NCI-H526 treated with DMSO at 0.1 percent for 48 hours (cell line): Measurements from ENCODE around the gene UCN3.
A peak's percentile ranks its signal among the peaks of the same experiment; 100 is the strongest.

Experiments
- DNase-seq: peaks from one replicate; lab custom pipeline; 2025; lab: John Stamatoyannopoulos, UW

The UCN3 gene

GRCh38 chr10:5364890-5365338 is at the start of gene UCN3:
Gene UCN3, plus strand, starts transcription at chr10:5364966. Its CDS starts 8,755 bp downstream, at chr10:5373721.
- DNase-seq = no peak

GRCh38 chr10:5317547-5318107 is 47.1 kb upstream of the UCN3 start:
- no peak for DNase-seq

GRCh38 chr10:5318148-5318547 is 46.6 kb upstream of the UCN3 start:
- no peak for DNase-seq

- DNase-seq = no peak
These were observed 44.9 kb upstream of the UCN3 start for GRCh38 chr10:5319863-5320262.

GRCh38 chr10:5321273-5321672 is 43.5 kb upstream of the UCN3 start:
- DNase-seq = no peak

GRCh38 chr10:5323446-5323845 is 41.3 kb upstream of the UCN3 start:
- no peak for DNase-seq

GRCh38 chr10:5325076-5325475 is 39.7 kb upstream of the UCN3 start:
- no peak for DNase-seq

- no peak for DNase-seq
These were observed 30.4 kb upstream of the UCN3 start for GRCh38 chr10:5334196-5334880.

- DNase-seq = no peak
These were observed 26.8 kb upstream of the UCN3 start for GRCh38 chr10:5338010-5338409.

- DNase-seq = no peak
These were observed 21.7 kb upstream of the UCN3 start for GRCh38 chr10:5343092-5343491.

GRCh38 chr10:5343561-5343960 is 21.2 kb upstream of the UCN3 start:
- DNase-seq = no peak

GRCh38 chr10:5343979-5344378 is 20.8 kb upstream of the UCN3 start:
- DNase-seq = no peak

GRCh38 chr10:5344746-5345145 is 20.0 kb upstream of the UCN3 start:
- no peak for DNase-seq

- DNase-seq = no peak
These were observed 17.9 kb upstream of the UCN3 start for GRCh38 chr10:5346881-5347280.

GRCh38 chr10:5349362-5349761 is 15.4 kb upstream of the UCN3 start:
- no peak for DNase-seq

GRCh38 chr10:5354068-5354467 is 10.7 kb upstream of the UCN3 start:
- DNase-seq = no peak

GRCh38 chr10:5355594-5356301 is 9.0 kb upstream of the UCN3 start:
- no peak for DNase-seq

- DNase-seq = no peak
These were observed 8.4 kb upstream of the UCN3 start for GRCh38 chr10:5356302-5356763.

GRCh38 chr10:5360318-5360915 is 4.3 kb upstream of the UCN3 start:
- peak; percentile 49 for DNase-seq

GRCh38 chr10:5361966-5362365 is 2.8 kb upstream of the UCN3 start:
- DNase-seq = no peak

GRCh38 chr10:5362873-5363272 is 1.9 kb upstream of the UCN3 start:
- DNase-seq = no peak

- DNase-seq = no peak
These were observed 392 bp upstream of the UCN3 start for GRCh38 chr10:5364374-5364773.

GRCh38 chr10:5365928-5366327 is 1.2 kb downstream of the UCN3 start:
- no peak for DNase-seq
